HG02943 (cell line): ENCODE data around the gene MAPK8IP2.
"Not testable (repeated sequence)": the region's sequence is repeated elsewhere in the genome, so short reads cannot be mapped to it uniquely, and the experiment has no call there.

ENCODE experiments used
- ATAC-seq: cut with Tn5 transposase; IDR thresholded peaks from one replicate; pipeline ENCODE4 v1.9.1; 2021; ENCODE audit warnings: mild to moderate bottlenecking, low read depth, moderate library complexity; ENCODE audit not compliant: unreplicated experiment

MAPK8IP2 gene

GRCh38 chr22:50595189-50595588 lies 5.4 kb upstream of the MAPK8IP2 start:
- no peak for ATAC-seq

- ATAC-seq, result no peak
Observed at GRCh38 chr22:50597097-50597496, 3.5 kb upstream of the MAPK8IP2 start.

DNA sequence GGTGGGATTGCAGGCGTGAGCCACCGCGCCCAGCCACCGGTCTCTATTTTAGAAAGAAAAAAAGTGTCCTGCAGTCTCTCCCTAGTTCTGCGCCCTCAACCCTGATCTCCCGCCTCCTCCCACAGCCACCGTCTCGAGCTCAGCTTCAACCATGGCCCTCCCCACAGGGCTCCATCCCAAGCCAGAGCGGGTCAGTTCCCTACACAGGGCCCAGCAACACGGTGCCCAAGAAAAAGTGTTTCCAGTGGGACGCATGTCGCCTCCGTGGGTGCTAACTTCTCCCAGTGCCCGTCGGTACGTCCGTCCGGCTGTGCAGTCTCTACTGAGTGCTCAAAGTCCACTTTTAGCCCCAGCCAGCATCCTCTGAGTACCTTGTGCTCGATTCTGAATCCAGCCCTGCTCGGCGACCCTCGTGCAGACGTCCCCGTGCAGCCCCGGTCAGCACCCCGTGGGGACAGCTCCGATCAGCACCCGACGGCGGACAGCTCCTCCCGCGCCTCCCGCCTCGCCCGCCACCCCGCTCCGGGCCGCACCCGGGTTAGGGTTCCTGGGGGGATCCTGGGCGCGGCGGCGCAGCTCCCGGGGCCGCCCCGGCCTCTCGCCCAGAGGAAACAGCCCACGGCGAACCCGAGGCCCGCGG lies 657 bp upstream of the MAPK8IP2 start:
- ATAC-seq, result no peak

- ATAC-seq, result no peak
Observed at GRCh38 chr22:50600967-50601668, 525 bp downstream of the MAPK8IP2 start.

DNA sequence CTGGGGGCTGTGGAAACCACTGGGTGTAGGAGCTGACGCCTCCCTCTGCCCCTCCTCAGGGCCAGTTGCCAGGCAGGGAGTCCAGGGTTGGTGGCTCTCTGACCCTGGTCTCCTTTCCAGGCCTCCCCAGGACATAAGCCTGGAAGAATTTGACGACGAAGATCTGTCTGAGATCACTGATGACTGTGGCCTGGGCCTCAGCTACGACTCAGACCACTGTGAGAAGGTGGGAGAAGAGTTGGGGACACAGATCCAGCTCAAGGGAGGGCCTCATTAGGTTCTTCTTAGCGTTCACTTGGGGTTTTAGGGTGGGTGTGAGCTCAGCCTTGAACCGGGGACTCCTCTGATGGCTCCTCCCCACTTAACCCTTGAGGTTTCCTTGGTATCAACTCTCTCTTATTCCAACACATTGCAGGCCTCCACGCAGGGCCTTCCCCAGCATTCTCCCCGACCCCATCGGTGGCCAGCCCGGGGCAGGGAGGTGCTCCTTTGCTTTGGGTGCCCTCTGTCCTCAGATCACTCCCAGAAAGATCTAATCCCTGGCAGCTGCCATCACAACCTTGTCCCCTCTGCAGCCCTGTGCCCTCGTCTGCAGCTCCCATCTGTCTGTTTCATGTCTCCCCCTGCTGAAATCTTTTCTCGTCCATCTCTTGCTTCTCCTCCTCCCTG lies 1.2 kb downstream of the MAPK8IP2 start:
- no peak for ATAC-seq

DNA sequence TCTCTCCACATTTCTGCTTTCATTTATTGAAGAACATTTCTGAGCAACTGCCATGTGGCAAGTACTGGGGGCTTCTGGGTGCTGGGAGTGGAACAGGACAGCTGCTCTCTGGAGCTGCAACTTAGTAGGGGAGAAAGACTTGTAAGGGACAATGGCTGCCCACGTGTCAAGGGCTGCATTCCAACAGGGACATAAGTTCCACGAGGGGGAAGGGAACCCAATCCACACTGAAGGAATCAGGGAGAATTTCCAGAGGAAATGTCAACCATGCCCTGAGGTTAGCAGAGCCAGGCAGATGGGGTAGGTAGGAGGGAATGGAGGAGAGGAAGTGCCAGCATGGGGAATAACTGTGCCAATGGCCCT lies 1.7 kb downstream of the MAPK8IP2 start:
- ATAC-seq, result no peak

- no peak for ATAC-seq
Observed at GRCh38 chr22:50603511-50604255, 3.1 kb downstream of the MAPK8IP2 start.

- ATAC-seq, result no peak
Observed at GRCh38 chr22:50604256-50605001, 3.8 kb downstream of the MAPK8IP2 start.

DNA sequence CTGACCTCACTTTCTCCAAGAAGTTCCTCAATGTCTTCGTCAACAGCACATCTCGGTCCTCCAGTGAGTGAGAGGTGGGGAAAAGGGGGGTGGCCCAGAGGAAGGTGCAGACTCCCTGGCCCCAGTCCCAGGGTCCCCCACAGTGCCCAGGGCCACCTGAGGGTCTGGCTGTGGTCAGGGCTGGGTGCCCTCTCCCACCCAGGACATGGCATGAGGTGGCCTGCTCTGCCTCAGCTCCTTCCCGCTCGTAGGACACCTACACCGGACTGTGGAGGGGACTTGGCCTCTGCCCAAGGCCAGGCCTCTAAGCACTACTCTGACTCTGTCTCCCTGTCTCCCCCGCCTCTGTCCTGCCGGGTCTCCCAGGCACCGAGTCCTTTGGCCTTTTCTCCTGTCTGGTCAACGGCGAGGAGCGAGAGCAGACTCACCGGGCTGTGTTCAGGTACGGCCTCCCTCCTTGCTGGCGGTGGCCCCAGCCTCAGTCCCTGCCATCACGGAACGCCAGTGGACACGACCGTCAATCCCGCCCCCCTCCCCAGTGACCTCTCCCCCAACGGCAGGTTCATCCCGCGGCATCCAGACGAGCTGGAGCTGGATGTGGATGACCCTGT lies 4.5 kb downstream of the MAPK8IP2 start:
- ATAC-seq, result no peak

DNA sequence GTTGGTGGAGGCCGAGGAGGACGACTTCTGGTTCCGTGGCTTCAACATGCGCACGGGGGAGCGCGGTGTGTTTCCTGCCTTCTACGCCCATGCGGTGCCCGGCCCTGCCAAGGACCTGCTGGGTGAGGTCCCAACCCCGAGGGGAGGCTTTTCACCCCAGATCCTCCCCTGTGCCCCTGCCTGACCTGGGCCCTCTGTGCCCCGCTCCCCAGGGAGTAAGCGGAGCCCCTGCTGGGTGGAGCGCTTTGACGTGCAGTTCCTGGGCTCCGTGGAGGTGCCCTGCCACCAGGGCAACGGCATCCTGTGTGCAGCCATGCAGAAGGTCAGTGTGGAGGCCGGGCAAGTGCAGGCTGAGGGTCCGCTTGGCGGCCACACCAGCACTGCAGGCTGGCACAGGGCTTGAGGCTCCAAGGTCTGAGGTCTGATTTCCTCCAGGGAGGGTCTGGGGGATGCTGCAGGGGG lies 5.1 kb downstream of the MAPK8IP2 start:
- no peak for ATAC-seq

DNA sequence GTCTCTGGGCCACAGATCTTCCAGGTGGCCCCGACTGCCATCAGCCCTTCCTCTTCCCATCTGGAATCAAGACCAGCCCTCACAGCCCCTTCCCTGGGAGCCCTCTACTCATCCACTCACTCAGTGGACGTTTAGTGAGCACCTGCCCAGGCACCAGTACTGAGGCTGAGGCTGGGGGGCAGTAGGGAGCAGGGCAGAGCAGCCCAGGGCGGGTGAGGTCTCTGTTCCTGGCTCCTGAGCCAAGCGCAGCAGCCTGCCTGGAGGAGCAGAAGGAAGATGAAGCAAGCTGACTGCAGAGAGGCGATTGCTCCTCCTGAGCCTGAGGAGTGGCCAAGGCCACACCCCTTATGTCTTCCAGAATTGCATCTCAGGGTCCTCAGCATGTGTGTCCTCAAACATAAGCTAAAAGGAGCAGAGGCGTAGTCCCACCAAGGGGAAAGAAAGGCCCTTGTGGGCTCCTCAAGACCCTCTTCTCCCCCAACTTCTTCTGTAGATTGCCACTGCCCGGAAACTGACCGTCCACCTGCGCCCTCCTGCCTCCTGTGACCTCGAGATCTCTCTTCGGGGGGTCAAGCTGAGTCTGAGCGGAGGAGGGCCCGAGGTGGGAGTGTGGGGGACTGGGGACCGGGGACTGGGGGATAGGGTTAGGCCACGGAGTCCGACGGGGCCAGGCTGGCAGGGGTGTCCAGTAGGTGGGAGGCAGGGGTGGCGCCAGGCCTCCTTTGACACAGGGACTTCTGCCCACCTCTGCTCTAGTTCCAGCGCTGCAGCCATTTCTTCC lies 5.8 kb downstream of the MAPK8IP2 start:
- ATAC-seq, result no peak

DNA sequence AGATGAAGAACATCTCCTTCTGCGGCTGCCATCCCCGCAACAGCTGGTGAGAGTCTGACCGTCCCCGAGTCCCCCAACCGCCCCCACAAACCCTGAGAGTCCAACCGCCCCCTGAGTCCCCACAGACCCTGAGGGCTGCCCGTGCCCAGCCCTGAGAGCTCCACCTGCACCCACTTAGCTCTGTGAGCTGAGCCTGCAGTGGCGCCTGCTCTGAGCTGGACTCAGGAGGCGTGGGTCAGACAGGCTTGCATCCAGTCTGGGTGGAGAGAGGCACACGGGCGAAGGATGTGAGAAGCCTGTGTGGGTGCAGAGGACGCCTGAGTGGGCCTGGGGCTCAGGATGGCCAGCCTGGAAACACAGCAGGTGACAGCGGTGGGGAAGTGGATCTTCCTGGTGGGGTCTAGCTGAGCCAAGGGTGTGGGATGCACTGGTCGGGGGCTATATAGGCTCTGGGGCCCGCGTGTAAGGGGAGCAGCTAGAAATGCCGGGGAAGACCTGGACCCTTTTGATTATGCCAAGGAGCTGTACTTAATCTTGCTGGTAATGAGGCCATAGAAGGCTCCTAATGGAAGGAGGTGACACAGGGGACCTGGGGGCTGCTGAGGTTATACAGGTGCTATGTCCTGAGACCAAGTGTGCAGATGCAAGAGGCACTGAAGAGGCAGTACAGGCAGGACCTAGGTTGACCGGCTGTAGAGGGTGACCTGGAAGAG lies 6.5 kb downstream of the MAPK8IP2 start:
- ATAC-seq, result no peak

DNA sequence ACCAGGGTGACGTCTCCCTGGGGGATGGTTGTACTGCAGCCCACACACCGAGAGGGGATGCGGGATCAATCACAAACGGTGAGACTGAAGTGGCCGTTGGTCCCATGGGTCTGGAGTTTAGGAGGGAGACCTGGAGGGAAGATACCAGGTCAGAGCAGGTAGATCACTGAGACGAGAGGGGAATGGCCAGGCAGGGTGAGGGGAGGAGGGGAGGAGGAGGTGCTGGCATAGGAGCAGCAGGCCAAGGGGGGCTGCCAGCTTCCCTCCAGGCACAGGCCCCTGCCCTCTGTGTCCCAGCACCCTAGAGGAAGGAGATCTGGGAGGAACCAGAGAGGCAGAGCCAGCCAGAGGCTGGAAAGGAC lies 7.0 kb downstream of the MAPK8IP2 start:
- ATAC-seq, result no peak

GRCh38 chr22:50608058-50608840 lies 7.7 kb downstream of the MAPK8IP2 start:
- not testable (repeated sequence) for ATAC-seq

- ATAC-seq, result no peak
Observed at GRCh38 chr22:50608996-50609395, 8.4 kb downstream of the MAPK8IP2 start.

GRCh38 chr22:50609599-50609998 lies 9.0 kb downstream of the MAPK8IP2 start:
- no peak for ATAC-seq

GRCh38 chr22:50610041-50610451 lies 9.5 kb downstream of the MAPK8IP2 start:
- no peak for ATAC-seq

- no peak for ATAC-seq
Observed at GRCh38 chr22:50610581-50610980, 10.0 kb downstream of the MAPK8IP2 start.
